Activated CD8-positive, alpha-beta memory T cell treated with anti-CD3 and anti-CD28 coated beads, Interleukin-2, amount 50 U/mL, for 24 hours (primary cell): ENCODE results near the gene EFCAB11.
"Not testable (repeated sequence)": the region's sequence is repeated elsewhere in the genome, so short reads cannot be mapped to it uniquely, and the experiment has no call there.

Experiments used
- DNase-seq: peaks from one replicate; pipeline ENCODE4 v3.0.0-alpha.2; 2020; ENCODE audit errors: extremely low read depth

Gene EFCAB11

GRCh38 chr14:89911010-89911919, 43.3 kb downstream of the EFCAB11 start:
- no peak for DNase-seq

- DNase-seq = no peak
Observed at GRCh38 chr14:89910691-89911009, 43.9 kb downstream of the EFCAB11 start.

- DNase-seq = no peak
Observed at GRCh38 chr14:89909586-89909985, 44.9 kb downstream of the EFCAB11 start.

- no peak for DNase-seq
Observed at GRCh38 chr14:89908712-89909450, 45.6 kb downstream of the EFCAB11 start.

GRCh38 chr14:89907655-89908054, 46.9 kb downstream of the EFCAB11 start:
- DNase-seq = no peak

GRCh38 chr14:89906000-89906399, 48.5 kb downstream of the EFCAB11 start:
- no peak for DNase-seq

- DNase-seq = no peak
Observed at GRCh38 chr14:89903340-89903952, 51.1 kb downstream of the EFCAB11 start.

GRCh38 chr14:89902881-89903280, 51.6 kb downstream of the EFCAB11 start:
- DNase-seq = no peak

- DNase-seq = no peak
Observed at GRCh38 chr14:89900802-89901201, 53.7 kb downstream of the EFCAB11 start.

GRCh38 chr14:89899917-89900663, 54.4 kb downstream of the EFCAB11 start:
- no peak for DNase-seq

- no peak for DNase-seq
Observed at GRCh38 chr14:89899291-89899690, 55.2 kb downstream of the EFCAB11 start.

GRCh38 chr14:89893388-89893787, 61.1 kb downstream of the EFCAB11 start:
- not testable (repeated sequence) for DNase-seq

- DNase-seq = no peak
Observed at GRCh38 chr14:89892953-89893352, 61.6 kb downstream of the EFCAB11 start.

GRCh38 chr14:89891721-89892120, 62.8 kb downstream of the EFCAB11 start:
- DNase-seq = not testable (repeated sequence)

- no peak for DNase-seq
Observed at GRCh38 chr14:89891055-89891454, 63.5 kb downstream of the EFCAB11 start.

GRCh38 chr14:89890589-89890988, 63.9 kb downstream of the EFCAB11 start:
- DNase-seq = no peak

- no peak for DNase-seq
Observed at GRCh38 chr14:89889626-89890025, 64.9 kb downstream of the EFCAB11 start.

- DNase-seq = no peak
Observed at GRCh38 chr14:89884761-89885160, 69.8 kb downstream of the EFCAB11 start.

GRCh38 chr14:89881839-89882238, 72.7 kb downstream of the EFCAB11 start:
- DNase-seq = no peak

- not testable (repeated sequence) for DNase-seq
Observed at GRCh38 chr14:89874091-89874490, 80.4 kb downstream of the EFCAB11 start.

GRCh38 chr14:89870316-89870715, 84.2 kb downstream of the EFCAB11 start:
- no peak for DNase-seq

- no peak for DNase-seq
Observed at GRCh38 chr14:89869606-89870005, 84.9 kb downstream of the EFCAB11 start.
